ENCODE measurements around the gene ZDHHC11B.
"Not testable (repeated sequence)": the region's sequence is repeated elsewhere in the genome, so short reads cannot be mapped to it uniquely, and the experiment has no call there.

Gene ZDHHC11B

DNA sequence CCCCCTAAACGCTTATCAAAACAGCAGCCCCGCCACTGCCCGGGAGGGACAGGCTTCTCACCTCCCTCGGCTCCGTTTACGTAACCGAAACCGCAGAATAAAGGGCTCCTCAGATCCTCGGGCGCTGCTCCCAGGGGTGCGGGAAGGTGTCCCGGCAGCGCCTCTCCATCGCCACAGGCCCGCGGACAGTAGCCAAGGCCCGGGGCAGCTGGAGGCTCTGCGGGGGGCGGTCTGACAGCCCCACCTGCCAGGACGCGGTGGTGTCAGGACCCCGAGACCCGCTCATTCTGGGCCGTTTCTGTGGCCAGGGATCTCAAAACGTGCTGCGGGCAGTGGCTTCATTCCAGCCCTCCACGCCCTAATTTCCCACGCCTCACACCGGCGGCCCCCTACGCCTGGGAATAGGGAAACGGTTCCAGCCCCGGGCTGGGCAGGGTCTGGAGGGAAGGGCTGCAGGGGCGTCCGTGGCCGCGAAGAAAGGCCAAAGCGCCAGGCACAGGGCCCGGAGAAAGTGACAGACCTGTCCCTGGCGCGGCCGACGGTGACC is 575 bp downstream of the ZDHHC11B start:
- not testable (repeated sequence) for DNase-seq

DNA sequence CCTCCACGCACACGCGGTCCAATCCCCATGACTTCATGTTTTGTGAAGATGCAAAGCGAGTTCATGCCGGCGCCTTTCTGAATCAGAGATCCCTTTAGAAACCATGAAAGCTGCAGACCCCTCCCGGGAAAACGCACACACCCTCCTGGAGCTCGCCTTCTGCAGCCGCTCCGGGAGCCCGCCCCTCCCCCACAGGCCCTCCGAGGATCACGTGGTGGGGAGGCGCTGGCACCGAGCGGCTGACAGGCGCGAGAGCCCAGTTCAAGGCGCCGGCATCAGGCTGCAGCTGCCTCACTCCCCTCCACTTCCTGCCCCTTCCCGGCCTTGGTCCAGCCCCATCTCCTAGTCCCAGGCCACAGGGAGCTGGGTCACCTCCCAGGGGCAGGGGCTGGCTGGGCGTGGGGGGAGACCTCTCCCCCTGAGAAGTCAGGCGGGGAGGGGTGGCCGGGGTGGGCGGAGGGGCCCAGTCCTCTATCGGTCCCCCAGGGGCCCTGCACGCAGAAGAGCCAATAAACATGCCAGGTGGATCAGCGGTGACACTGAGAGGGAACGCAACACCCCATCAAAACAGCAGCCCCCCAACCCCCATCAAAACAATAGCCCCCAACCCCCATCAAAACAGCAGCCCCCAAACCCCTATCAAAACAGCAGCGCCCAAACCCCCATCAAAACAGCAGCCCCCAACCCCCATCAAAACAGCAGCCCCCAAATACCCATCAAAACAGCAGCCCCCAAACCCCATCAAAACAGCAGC is 1.3 kb downstream of the ZDHHC11B start:
- not testable (repeated sequence) for DNase-seq

DNA sequence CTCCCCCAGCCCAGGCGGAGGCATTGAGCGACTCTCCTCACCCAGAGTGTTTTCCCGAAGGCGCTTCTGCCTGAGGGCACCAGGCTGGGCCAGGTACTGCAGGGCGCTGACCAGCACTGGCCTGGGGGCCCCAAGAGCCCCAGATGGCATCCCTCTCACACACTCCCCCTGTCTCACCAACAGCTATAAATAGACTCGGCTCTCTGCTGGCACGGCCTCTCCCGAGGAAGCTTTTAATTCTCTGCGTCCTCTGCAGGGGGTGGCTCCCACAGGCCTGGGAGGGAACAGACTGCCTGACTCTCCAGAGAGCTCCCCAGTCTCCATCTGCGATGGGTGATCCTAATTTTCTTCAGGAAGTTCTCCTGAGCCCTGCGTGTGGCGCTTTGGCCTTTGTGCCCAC is 2.2 kb downstream of the ZDHHC11B start:
- not testable (repeated sequence) for DNase-seq

DNA sequence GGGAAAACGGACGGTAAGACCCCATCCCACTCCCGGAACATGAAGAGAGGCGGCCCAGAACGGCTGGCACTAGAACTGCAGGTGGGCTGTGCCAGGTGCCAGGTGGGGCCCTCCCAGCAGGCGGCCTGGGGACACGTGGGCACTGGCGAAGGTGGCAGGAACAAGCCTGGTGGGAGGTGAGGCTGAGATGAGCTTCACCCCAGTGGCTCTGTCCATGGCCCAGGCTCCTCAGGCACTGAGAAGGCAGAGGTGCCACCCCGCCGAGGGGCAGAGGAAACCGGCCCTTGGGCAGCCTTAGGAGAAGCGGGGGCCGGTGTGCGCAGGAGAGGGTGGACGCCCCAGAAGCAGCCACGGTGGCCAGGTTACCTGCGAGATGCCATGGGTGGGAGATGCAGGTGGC is 4.0 kb downstream of the ZDHHC11B start:
- not testable (repeated sequence) for DNase-seq

DNA sequence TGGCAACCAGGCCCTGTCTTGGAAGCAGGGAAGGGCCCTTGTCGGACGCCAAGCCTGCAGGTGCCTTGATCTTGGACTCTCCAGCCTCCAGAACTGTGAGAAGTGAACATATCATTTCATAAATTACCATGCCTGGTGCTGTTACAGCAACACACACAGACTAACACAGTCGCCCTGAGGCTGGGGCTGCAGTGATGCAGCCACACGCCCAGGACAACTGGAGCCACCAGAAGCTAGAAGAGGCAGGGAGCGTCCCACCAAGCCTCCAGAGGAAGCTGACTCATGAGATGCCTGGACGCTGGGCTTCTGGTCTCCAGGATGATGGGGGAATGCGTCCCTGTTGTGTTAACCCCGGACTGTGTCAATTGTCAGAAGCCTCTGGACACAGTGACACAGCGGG is 5.6 kb downstream of the ZDHHC11B start:
- not testable (repeated sequence) for DNase-seq

DNA sequence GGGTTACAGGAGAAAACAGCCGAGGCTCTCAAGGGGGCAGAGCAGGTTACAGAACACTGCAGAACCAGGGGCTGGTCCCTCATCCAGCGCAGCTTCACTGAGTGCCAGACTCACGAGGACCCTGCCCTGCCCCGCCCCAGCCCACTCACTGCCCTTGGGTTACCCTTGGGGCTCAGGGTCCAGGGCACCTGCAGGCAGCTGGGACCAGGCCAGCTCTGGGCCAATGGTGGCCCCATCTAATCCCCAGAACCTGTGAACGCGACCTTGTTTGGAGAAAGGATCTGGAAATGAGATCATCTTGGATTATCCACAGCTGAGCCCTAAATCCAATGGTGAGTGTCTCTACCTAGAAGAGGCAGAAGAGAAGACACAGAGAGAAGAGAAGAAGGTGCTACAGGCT is 6.1 kb downstream of the ZDHHC11B start:
- DNase-seq = not testable (repeated sequence)

DNA sequence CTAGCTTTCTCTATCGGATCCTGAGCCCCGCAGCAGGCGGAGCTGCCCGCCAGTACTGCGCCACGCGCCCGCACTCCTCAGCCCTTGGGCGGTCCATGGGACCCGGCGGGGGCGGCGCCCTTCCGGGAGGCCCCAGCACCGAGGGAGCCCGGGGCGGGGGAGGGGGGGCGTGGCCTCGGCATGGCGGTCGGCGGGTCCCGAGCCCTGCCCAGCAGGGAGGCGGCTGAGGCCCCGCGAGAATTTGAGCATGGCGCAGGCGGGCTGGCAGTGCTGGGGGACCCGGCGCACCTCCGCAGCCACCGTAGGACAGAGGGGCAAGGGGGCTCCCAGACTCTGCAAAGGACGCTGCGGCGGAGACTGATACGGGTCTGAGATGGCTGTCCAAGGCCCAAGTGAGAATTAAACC is 6.8 kb downstream of the ZDHHC11B start:
- DNase-seq = no peak

DNA sequence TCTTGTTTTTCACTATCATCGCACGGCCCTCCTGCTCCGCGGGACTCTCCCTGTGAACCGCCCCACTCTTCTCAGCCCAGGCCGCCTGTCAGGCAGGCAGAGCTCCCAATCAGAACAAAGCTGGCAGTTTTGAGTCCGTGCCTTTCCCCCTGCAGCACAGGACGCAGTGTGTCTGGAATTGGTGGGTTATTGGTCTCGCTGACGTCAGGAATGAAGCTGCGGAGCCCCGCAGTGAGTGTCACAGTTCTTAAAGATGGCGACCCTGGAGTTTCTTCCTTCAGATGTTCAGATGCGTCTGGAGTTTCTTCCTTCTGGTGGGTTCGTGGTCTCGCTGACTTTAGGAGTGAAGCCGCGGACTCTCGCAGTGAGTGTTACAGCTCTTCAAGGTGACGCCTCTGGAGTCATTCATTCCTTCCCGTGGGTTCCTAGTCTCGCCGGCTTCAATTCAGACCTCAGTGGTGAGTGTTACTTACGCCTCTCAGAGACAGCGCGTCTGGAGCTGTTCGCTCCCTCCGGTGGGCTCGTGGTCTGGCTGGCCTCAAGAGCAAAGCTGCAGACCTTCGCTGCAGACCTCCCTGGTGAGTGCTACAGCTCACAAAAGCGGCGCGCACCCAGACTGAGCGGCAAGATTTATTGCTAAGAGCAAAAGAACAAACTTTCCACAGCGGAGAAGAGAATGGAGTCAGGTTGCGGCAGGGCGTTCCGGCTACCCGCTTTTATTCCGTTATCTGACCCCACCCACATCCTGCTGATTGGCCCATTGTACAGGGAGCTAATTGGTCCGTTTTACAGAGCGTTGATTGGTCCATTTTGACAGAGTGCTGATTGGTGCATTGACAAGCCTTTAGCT is 7.4 kb downstream of the ZDHHC11B start:
- no peak for DNase-seq

DNA sequence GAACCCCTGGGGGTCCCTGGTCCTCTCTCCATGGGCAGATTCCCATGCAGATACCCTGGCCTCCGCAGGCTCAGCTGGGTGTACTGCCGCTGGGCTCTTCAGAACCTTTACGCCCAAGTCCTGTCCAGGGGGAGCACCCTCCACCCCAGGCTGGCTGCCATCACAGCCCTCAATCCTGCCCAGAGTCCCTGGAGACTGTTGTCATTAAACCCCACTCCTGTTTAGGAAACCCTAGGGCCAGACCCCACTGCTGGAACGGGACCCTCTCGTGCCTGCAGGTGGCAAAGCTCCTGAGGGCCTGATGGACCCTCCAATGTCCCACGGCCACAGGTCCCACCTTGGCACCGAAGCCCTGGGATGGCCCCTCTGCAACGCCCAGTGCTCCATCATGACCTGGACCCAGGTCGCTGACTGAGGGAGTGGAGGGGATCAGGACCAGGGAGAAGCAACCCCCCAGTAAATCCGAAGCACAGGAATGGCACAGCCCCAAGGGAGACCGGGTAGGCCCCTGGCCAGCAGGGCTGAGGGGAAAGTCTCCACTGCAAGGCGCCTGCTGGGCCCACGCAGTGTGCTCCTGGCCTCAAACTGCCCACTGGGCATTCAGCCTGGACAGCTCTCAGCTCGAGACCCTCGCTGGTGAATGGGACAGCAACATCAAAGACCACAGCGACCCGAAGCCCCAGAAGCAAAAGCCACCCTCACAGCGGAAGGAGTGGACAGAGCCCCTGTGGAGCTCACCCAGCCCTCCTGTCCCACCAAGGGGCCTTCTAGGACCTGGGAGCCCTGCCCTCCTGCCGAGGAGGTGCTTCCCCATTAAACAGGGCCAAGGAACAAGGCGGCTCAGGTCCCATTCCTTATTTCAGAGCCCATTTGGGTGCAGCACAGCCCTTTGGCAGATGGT is 8.3 kb downstream of the ZDHHC11B start:
- no peak for DNase-seq

DNA sequence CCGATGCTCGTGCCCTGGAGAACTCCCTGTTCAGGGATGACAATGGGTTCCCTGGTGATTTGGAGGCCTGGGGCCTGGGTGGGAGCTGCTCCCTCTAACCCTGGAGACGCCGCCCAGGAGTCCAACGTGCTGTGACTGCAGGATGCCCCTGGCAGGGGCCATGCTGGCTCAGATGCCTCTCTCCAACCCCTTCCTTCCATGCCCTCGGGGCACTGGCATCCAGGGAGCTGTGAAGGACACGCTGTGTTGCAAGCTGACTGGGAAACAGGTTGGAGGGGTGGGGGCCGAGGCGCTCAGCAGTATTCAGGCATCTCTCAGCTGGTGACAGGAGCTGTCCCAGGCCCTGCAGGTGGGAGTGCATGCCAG is 9.0 kb downstream of the ZDHHC11B start:
- DNase-seq = not testable (repeated sequence)

DNA sequence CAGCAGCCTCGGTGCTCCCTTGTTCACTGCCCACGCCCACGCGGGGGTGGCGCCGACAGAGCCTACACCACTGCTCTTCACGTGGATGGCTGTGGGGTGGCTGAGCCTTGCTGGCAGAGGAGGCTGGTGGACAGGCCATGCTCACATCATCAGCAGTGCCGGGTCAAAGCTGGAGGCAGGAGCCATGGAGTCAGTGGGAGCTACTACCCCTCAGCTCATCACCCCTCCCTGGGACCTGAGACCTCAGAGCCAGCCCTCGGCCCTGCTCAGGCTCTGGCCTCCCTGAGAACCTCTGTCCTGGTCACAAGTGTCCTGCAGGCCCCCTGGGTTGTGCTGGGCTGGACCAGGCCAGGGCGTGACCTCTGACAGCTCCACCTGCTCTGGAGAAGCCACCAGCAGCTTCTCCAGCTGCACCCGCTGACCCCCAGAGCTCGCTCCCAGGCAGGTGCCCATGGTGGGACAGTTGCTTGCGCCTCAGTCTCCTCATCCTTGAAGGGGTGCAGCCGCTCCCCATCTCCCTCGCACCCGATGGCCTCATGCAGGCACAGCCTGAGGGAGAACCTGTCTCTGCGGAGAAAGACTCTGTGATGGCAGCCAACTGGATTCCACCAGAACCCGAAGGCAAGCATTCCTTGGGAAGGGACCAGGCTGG is 9.5 kb downstream of the ZDHHC11B start:
- DNase-seq = not testable (repeated sequence)

DNA sequence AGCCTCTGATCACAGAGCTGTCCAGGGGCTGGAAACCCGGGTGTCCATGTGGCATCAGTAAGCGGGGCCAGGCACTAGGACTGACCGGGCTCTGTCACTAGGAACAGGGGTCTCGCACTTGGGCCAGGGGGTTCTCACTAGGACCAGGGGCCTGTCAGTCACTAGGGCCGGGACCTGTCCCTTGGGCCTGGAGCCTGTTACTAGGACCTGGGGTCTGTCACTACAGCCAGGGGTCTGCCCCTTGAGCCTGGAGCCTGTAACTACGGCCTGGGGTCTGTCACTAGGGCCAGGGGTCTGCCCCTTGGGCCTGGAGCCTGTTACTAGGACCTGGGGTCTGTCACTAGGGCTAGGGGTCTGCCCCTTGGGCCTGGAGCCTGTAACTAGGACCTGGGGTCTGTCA is 10.2 kb downstream of the ZDHHC11B start:
- not testable (repeated sequence) for DNase-seq

DNA sequence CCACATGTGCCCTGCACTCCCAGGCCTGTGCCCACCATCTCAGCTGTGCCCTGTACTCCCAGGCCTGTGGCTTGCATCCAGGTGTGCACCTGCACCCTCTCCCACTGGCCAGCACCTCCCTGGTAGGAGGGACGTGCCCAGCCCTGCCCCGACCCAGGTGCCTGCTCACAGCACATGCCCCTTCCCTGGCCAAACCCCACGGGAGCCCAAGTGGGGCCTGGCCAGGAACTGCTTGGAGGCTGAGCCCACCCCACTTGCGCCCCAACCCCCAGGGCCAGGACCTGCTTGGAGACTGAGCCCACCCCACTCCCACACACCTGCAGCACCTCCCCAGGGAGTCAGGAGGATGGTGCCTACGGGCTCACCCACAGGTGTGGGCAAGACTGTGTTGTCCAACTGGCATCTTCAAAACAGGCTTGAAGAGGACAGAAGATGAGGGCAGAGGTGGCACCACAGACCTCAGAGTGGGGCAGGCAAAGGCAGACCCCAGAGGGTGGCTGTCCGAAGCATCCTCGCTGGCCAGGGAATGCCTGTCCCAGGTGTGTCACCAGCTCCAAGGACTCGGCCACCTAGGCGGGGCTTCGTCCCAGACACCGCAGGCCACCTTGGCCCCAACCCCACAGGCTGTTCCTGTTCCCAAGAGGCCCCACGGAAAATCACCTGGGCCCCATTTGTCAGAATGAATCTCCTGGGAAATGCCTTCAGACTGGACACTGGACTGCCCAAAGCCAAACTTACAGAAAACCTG is 10.8 kb downstream of the ZDHHC11B start:
- DNase-seq = no peak

DNA sequence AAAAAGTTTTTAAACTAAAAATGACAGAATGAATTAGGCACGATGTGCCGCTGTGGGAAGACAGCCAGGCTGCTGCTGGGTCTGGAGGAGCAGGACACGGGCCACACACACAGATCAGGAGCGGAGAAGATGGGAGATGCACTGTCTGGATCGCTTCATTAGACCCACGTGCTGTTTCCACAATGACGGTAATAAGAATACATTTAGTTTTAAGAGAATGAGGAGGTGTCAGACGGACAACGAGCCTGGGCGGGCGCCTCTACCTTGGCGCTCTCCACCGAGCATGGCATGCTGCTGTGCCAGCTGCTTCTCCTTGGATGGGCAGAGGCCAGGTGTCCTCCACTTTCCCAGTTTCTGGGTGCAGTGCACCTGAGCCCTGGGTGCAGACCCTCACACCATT is 11.6 kb downstream of the ZDHHC11B start:
- not testable (repeated sequence) for DNase-seq

DNA sequence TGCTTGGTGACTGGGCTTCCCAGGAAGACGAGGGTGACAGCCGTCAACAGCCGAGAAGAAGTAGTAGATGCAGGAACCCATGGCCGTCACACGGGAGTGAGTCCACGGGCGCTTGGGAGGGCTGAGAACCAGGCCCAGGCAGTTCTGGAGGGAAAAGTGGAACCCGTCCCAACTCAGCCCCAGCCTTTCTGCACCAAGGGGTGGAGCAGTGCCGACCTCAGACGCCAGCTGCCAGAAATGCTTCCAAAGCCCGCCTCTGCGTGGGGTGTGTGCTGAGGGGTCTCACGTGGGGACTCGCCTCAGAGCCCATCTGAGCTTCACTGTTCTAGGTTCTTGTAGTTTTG is 12.0 kb downstream of the ZDHHC11B start:
- DNase-seq = not testable (repeated sequence)

DNA sequence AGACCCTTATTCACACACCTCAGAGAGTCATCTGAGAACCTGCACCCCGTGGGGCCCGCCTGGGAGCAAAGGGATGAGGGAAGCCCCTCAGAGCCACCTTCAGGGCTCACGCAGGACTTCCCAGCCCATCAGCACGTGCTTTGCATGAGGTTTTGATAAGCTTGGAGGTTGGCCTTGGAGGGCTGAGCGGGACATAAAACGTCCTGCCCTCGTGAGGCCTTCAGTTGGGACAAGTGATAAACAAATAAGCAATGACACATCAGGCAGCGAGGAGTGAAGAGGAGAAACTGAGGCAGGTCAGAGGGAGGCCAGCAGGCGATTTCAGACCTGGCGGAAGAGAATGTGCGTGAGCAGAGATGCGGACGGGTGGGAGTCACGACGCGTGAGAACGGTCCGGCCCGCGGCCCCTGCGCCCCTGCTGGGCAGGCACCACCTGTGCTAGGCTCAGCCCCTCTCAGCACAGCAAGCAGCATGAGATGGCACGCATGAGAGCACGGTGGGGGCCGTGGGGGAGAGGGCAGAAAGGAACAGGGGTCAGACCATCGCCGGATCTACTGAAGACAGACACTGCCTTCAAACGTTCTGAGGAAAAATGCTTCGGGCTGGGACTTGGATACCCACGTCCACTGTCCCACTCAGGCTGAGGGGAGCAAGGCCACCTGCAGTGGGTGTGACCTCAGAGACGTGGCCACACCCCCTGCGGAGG is 12.5 kb downstream of the ZDHHC11B start:
- DNase-seq = not testable (repeated sequence)

DNA sequence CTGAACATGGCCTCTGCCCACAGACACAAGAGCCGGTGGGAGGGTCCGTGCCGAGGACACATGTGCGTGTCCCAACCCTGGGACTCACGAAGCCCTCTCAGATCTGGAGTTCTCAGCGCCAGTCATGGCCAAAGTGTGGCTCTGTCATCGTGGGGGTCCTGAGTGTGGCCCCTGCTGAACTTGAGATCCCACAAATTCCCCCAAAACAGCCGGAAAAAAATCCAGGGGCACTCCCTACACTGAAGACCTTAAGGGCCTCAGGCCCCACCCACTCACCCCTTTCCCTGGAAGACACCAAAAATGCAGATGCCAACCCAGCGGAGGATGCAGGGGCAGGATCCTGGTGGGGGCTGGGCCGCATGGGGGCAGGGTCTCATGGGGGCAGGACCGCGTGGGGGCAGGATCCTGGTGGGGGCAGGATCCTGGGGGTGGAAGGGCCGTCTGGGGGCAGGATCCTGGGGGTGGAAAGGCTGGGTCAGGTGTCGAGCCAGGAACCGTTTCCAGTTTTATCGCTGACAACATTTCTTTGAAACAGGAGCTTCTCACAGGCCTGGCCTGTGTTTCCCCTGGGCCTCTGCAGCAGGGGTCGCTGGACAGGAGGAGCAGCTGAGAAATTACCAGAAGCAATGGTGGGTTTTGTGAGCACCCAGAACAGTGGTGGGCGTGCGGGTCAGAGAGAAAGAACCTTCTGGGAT is 13.3 kb downstream of the ZDHHC11B start:
- not testable (repeated sequence) for DNase-seq

DNA sequence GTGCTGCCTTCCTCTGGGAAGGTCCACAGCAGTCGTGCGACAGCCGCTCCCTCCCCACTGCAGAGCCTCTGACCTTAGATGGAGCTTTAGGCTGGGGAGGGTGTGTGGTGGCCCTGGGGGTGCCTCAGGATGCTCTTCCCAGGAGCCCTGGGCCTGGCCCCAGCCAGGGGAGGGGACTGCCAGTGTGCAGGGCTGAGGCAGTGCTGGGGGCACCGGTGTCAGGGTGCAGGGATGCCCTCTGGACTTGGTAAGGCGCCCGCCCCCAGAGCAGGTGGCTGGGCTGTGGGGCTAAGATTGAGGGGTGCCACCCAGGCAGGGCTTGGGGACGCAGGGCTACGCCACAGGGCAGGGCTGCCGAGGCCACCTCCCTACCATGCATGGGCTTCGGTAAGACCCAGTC is 13.9 kb downstream of the ZDHHC11B start:
- DNase-seq = not testable (repeated sequence)

DNA sequence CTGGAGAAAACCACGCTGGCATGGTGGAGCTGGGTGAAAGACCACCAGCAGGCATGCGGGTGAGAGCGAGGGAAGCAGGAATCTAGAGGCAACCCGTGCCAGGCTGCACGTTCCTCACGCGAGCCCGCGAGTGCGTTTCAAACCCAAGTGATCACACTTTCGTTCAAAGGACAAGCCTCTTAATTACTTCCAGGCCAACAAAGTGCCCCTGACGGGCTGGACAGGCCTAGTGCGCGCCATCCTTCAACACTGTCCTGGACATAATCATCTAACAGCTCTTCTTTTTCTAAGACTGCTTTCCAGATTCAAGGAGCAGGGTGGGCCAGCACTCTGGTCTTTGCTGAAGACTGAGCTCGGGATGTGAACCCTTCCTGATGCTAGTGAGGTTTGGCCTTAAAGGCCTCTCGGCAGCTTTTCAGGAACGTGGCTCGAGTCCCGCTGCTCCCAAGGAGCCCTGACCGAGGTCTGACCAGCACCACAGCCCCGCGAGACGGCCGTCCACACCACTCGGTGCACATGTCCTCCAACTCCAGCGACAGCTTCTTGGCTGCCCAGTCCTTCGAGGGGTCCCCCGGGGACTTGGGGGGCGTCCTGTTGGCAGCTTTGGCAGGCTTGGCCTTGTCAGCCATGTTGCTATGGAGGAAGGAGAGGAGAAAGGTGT is 14.9 kb downstream of the ZDHHC11B start:
- not testable (repeated sequence) for DNase-seq
